Stimulated activated CD4-positive, alpha-beta T cell treated with anti-CD3 and anti-CD28 coated beads, Interleukin-4, amount 100 ng/mL, for 48 hours (primary cell): Measurements from ENCODE around the gene PALB2.
"Not testable (repeated sequence)": the region's sequence is repeated elsewhere in the genome, so short reads cannot be mapped to it uniquely, and the experiment has no call there.

Experiments
- DNase-seq, 2 donors: peaks; one replicate each; pipeline ENCODE4 v3.0.0-alpha.2; 2020; ENCODE audit warnings: low read depth in 2 of 2

Gene PALB2

DNA sequence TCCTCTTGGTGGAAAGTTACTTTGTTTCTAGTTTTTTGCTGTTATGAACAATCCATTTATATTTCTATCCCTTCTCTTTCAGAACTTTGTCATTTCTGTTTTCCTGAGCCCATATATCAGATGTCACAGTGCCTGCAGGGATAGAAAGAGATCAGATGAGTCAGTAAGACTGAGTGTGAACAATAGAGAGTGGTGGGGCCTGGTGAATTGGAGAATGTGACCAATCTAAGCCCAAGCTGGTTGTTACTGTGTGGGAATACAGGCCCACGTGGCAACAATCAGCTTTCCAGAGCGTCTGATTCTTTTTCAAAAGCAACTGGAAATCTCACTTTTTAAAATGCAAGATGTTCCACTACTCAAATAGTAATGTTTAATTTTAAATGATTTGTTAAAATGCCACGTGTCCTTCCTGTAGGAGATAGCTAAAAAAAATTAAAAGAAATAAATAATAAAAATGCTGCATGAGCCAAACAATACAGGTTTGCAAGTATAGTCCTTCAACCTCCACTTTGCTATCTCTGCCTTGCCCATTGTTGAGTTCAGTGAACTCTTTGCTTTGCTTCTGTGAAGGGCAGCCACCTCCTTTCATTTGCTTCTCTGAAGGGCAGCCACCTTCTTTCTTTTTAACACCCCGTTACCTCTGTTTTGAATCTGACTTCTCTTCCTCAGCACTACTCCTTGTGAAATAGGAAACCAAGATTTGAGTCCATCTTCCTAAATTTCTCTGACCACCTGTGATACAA lies 9.7 kb upstream of the PALB2 start:
- DNase-seq: no peak

DNA sequence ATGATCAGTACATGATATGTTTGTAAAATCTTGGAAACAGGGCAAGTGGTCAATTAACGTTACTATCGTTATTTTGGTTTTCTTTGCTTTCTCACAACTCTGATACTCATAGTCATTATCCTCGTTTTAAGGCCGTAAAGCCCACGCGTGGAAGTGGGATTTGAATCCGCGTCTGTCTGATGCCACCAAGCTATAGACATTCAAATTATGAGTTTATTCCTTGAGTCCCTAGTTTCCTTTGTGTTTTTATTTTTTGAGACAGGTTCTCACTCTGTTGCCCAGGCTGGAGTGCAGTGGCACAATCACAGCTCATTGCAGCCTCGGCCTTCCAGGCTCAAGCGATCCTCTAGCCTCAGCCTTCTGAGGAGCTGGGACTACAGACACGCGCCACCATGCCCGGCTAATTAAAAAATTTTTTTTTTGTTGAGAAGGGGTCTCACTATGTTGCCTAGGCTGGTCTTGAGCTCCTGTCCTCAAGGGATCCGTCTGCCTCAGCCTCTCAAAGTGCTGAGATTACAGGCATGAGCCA lies 1.2 kb upstream of the PALB2 start:
- no peak for DNase-seq

DNA sequence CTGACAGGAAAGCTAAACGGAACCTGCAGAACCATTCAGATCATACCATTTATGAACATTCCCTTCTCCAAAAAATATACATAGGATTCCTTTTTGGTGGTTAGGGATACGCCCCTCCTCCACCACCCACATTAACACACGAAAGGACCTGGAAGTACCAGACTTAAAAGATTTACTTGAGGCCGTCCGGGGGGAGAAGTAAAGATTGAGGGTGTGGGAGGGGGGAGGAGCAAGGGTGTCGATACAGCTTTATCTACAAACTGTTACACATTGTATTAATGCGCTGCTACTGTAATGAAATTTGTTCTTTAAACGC lies 537 bp downstream of the PALB2 start:
- no peak for DNase-seq

DNA sequence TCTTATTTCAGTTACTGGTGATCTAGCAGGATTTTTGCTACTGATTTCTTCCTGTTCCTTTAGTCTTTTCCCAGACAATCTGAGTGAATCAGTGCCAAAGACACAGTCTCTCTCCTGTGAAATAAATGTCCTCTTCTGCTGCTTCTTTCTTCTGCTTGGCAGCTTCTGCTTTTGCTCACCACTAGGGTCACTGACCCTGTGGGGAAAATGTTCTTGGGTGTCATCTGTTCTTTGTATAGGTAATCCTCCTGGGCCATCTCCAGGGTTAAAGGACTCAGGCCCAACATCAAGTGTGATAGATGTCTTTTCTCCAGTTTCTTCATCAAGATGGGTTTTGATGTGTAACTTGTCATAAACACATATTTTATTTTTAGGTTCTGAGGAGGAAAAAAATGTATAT lies 5.2 kb downstream of the PALB2 start:
- DNase-seq: no peak

DNA sequence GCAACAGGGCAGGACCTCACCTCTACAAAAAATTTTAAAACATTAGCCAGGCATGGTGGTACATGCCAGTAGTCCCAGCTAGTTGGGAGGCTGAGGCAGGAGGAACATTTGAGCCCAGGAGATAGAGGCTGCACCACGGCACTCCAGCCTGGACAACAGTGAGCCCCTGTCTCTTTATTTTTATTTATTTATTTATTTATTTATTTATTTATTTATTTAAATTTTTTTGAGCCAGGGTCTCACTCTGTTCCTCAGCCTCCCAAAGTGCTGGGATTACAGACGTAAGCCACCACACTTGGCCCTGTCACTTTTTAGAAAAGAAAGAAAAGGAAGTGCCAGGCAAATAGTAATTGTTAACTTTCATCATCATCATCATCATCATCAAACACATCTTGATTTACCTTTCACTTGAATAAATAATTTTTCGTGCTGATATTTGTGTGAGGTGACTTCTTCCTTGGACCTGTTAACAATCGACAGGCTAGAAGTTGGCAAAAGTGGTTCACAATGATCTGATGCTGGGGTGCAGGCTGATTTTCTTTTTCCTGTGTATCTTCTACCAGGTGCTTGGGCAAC lies 6.6 kb downstream of the PALB2 start:
- no peak for DNase-seq

DNA sequence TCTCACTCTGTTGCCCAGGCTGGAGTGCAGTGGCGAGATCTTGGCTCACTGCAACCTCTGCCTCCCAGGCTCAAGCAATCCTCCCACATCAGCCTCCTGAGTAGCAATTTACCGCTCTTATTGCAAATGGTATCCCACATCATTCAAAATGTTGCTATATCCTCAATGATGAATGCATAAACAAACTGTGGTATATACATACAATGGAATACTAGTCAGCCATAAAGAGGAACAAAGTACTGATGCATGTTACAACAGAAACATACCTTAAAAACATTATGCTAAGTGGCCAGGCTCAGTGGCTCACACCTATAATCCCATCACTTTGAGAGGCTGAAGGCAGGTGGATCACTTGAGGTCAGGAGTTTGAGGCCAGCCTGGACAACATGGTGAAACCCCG lies 9.2 kb downstream of the PALB2 start:
- not testable (repeated sequence) for DNase-seq

DNA sequence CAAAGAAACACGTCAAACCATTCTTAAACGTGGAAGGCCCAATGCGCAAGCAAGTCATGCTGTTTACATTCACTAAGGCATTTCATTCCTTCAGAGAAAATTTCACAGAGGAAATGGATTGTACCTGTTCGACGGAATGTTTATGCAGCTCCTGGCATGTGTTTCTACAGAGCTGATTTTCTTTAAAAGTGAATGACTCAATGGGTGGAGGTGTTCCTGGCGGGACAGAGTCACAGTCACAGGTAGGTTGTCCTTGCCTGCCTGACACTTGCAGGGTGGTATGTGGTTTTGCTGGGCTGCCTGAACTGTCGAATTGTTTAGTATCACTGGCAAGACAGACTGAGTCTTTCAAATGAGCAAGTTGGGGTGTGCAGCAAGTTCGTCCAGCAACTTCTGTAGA lies 11.6 kb downstream of the PALB2 start:
- DNase-seq: no peak

DNA sequence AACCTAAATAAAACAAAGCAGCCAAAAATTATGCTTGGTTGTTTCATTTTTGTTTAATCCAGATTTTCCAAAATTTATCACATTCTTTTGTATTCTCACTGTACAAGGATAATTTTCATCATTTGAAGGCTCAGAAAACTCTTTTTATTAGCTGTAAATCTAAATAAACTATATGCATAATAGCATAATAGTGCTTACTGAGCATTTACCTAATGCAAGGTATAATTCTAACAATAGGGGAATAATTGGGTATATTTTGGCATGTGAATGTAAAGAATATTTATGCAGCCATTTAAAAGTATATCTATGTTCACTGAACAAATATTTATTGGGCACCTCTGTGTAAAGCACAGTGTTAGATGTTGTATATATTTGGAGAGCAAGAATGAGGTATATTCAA lies 17.0 kb downstream of the PALB2 start:
- DNase-seq: no peak

DNA sequence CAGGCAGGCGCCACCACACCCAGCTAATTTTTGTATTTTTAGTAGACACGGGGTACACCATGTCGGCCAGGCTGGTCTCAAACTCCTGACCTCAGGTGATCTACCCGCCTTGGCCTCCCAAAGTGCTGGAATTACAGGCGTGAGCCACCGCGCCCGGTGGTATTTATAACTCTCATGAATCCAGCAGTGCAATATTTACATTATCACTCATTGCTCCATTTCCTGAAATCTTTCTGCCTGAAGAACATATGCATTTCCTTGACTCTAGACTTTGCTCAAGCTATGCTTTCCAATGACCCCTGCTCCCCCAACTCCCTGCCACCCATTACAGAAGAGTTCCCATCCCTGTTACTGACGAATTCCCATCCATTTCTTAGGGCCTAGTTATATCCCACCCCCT lies 25.3 kb downstream of the PALB2 start:
- no peak for DNase-seq

DNA sequence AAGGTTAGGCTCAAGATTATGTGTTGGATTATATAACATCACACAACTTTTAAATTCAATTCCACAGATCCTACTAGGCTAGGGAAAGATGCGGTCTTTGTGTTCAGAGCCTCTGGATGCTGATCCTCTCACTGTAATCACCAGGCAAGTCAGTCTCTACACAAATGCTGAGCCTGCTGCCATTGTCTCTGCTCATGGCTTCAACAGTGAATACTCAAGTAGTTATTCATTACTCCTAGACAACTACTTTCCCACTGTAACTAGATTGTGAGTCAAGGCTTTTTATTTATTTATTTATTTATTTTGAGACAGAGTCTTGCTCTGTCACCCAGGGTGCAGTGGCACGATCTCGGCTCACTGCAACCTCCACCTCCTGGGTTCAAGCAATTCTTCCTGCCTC lies 29.2 kb downstream of the PALB2 start:
- DNase-seq: no peak

DNA sequence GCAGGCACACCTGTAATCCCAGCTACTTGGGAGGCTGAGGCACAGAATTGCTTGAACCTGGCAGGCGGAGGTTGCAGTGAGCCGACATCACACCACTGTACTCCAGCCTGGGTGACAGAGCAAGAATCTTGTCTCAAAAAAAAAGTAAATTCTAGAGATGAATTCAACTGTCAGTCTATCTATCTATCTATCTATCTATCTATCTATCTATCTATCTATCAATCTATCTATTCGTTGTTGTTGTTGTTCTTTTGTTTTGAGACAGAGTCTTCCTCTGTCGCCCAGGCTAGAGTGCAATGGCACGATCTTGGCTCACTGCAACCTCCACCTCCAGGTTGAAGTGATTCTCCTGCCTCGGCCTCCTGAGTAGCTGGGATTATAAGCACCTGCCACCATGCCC lies 30.2 kb downstream of the PALB2 start:
- DNase-seq: not testable (repeated sequence)

DNA sequence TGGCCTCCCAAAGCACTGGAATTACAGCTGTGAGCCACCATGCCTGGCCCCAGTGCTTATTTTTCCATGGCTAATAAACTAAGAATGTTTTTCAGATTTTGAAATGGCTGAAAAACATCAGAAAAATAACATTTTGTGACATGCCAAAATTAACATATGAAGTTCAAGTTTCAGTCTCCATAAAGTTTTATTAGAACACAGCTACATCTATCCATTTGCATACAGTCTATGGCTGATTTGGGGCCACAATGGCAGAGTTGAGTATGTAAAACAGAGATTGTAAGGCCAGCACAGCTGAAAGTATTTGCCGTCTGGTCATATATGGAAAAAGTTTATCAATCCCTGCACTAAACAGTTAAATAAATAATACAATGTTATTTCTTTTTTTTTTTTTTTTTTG lies 31.2 kb downstream of the PALB2 start:
- DNase-seq: no peak

DNA sequence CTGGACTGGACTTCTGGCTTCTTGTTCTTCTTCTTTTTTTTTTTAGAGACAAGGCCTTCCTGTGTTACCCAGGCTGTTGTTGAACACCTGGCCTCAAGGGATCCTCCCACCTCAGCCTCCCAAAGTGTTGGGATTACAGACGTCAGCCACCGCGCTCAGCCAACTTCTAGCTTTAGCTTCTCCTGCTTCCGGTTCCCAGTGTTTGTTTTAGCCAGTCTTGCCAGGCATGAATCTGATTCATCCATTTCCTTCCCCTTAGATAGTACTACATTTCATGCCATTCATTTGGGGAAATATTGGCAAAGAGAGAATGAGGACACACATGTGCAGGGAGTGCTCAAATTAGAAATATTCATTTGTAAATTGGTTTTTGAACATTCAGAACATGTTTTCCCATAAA lies 32.9 kb downstream of the PALB2 start:
- no peak for DNase-seq

DNA sequence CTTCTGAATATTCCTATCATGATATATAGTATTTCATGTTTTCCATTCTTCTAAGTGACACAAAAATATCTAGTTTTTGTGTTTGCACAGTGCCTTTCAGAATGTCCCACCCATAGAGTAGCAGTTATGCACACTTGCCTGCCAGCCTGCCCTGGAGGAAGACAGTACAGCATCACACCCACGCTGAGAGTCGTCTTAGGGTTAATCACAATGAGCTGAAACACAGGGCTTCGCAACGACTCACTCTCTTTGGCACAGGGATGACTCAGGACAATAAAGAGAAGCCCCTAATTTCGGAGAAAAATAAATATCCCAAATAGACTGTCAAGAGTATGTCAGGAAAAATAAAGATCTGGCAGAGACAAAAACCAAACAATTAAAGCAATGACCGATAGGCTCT lies 33.4 kb downstream of the PALB2 start:
- no peak for DNase-seq

DNA sequence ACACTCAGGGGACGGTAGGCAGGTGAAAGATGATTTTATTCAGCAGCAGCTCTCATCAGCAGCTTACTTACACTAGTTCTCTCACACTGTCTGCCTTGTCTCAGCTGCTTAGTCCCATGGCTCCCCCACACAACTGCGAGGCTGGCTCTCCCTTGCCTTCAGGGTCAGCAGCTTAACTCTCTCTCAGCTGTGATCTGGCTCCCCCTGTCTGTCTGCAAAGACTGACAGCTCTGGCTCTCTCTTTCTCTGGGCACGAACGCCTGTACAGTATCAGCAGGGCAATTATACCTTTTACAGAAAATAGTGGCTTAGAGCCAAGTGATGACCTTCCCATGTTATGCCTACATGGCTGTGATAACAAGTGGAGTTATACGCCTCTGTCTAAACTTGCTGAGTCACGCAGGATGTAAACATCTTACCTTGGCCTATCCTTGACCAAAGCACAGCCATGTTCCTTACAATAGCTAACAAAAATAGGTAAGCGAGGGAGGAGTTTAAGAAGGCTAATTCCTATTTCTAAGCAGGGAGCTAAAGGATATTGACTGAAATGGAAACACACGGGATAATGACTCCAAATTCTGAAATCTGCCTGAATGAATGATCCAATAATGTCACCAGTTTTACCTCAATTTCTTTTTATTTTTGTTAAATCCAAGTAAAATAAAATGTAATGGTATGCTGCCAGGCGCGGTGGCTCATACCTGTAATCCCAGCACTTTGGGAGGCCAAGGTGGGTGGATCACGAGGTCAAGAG lies 43.9 kb downstream of the PALB2 start:
- DNase-seq: no peak

DNA sequence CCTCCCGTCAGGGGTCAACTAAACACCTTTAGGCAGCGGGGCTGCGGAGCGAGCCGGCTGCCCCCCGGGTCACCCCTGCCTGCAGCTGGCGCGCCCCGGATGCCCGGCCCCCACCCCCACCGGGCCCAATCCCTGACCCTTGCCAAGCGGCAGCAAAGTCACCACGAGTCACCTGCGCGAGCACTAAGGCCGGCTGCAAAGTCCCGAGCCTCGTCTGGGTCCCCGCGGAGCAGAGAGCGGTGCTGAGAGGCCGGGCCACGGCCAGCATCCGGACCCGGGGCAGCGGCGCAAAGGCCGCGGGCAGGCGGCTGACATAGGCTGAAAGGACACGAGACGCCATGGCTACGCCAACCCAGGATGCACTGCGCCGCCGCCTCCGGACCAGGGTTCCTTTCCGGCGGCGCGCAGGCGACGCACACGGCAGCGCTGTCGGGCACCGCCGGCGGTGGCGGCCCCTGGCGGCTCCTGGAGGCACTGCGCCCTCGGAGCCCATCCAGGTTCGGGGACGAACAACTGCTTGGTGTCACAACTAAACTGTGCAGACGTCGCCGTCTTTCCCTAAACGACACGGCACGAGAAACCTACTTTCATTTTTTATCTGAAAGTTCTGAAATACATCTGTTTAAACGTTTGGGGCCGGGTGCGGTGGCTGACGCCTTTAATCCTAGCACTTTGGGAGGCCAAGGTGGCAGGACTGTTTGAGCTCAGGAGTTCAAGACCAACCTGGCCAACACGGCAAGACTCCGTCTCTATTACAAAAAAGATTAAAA lies 45.0 kb downstream of the PALB2 start, which contains the start of gene NDUFAB1:
TSS of gene NDUFAB1 (minus strand) at position 366 of the 770 bp plus-strand sequence. CDS start at position 340, 26 bp downstream.
- DNase-seq: peak; percentile 84 to 90

DNA sequence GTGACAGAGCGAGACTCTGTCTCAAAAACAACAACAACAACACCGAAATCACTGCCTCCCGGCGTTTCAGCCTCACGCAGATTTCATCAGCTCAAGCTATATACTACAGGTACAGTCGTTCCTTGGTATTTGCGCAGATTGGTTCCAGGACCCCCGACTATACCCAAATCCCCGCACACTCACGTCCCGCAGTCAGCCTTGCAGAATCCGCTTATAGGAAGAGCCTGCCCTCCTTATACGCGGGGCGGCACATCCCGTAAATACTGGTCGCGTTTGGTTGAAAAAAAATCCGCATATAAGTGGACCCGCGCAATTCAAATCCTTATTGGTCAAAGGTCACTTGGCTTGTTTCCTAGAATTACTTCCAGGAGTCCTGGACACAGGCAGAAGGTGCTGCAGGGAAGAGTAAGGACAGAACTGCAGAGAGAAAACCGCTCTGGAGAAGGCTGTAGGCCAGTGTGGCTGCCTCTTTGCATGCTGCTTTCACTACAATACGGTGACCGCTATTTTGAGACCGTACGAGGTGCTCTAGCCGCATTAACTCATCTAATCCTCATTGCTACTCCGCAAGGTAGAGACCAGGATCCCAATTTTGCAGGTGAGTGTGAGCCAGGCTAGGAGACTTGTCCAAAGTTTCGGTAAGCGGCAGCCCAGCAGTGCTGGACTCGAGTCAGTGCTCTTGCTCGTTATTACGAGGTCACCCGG lies 45.7 kb downstream of the PALB2 start:
- DNase-seq: no peak

DNA sequence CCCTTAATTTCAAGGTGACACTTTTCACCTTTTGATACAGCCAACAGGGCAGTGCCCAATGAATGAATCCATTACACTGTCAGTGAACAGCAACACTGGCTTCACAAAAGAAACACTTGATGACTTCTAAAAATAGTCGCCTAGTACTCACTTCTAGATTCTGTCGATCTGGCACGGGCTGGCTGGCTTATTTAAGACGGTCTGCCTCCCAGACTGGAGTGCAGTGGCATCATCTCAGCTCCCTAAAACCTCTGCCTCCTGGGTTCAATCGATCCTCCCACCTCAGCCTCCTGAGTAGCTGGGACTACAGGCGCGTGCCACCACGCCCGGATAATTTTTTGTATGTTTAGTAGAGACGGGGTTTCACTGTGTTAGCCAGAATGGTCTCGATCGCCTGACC lies 46.9 kb downstream of the PALB2 start:
- DNase-seq: no peak

DNA sequence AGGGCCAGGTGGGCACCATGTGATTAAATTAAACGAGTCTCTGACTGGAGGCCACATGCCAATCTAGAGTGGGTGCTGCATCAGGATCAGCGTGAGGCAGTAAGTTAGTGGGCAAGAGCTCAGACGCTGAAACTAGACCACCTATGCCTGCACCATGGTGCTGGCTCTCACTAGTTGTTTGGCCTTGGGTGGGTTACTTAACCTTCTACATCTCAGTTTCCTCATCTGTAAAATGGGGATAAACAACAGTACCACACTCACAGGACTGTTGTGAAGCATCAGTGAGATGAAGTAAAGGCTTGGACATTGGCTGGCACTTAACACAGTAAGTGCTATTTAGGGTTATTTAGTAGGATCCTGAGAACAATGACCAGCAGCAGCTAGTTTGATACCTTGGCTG lies 50.9 kb downstream of the PALB2 start:
- no peak for DNase-seq

DNA sequence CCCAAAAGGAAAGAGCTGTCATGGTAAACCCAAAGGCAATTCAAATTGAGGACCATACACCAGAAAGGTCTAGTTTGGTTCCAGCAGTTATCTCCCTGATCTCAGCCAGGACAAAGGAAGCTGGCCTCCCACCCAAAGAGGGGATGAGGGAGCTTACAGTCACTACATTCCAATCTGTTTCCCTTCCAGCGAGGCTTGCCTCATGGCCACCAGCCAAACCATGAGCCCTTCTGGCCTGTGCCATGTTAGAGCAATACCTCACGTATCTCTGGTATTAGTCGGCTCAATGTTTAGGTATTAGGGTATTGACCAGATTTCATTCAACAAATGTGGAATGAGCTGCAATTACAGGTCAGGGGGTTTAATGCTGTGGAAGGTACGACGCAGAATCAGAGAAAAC lies 53.4 kb downstream of the PALB2 start:
- DNase-seq: no peak
